Activated T-helper 9 cell treated with anti-CD3 and anti-CD28 coated beads, Interleukin-2, amount 50 U/mL, for 16 hours (primary cell): Measurements from ENCODE around the gene DAPK1.

Experiments
- DNase-seq: peaks from one replicate; pipeline ENCODE4 v3.0.0-alpha.2; 2020; ENCODE audit warnings: low read depth

DAPK1 gene

GRCh38 chr9:87594662-87595061, 97.0 kb downstream of the DAPK1 start:
- no peak for DNase-seq

GRCh38 chr9:87595610-87596009, 97.9 kb downstream of the DAPK1 start:
- DNase-seq, result no peak

DNA sequence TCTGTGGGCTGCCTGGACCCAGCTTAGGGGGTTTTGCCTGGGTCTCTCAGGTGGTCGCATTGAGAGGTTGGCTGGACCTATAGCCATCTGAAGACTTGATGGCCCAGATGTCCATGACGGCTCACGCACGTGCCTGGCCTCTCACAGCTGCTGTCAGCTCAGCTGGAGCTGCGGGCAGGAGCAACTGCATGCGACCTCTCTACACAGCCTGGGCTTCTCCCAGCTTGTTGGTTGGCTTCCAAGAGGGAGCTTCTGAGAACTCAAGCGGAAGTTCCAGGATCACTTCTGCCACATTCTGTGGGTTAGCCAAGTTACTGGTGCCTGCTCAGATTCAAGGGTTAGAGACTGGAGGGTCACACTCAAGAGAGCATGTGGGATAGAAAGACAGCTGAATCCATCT, 99.2 kb downstream of the DAPK1 start:
- no peak for DNase-seq

- no peak for DNase-seq
These were observed 100.2 kb downstream of the DAPK1 start for GRCh38 chr9:87597710-87598443.

GRCh38 chr9:87599901-87600610, 102.4 kb downstream of the DAPK1 start:
- no peak for DNase-seq

DNA sequence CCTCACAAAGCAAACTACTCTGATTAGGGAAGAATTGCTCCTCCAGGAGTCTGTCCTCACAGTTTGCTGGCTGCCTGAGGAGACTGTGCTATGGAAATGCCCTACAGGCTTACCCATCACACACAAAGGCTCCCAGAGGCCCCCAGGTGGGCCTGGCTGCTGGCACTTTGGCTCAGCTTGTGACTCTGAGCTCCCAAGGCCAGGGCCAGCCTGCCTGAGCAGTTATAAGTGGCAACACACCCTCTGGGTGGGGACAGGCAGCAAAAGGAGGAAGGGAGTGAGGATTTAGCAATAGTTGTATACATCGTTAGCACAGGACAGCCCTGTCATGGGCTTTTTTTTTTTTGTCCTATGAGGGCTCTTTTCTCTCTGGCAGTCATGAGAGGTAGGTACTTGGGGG, 103.5 kb downstream of the DAPK1 start:
- DNase-seq, result no peak

DNA sequence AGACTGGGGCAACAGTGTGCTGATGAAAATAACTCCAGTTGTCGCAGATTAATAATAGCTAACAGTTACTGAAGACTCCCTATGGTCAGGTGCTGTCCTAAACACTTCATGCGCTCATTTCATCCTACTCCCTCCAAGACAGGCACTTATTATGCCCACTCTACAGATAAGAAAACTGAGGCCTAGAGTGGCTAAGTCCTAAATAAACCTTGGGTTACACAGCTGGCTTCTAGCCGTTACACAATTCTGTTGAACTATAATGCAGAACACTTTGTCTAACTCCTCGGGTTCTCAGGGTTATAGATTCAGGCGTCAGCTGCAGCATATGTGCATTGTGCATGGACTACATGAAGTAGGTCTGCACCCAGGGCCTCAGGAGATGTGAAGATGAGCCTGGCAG, 103.9 kb downstream of the DAPK1 start:
- no peak for DNase-seq

DNA sequence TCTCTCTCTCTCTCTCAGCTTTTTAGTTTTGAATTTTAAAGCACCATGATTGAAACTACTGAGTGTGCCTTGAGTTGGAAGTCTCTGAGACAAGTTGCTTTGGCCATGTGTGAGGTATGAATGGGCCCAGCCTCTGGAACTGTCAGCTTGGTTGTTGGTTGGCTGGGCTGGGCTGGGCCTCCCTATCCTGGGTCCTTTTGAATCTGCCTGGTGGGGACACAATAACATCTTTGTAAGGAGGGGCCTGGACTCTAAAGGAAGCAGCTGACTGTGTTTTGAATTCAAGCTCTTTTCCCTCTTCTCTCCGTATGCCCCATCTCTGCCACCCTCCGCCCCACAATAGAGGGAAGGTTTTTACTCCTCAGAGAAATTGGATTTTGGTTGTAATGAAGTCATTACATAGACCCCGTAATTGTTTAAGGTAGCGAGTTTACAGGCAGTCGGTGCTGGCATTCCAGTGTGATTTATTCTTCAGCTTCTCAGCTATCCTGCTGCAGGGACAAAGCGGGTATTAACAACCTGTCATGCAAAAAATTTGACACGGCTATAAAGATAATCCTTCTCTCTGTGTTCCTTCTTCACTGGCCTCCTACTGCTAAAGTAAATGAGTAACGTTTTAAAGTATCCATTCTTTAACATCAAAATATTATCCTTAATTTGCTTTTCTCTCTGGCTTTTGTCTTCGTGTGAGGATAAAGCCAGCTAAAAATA, 105.4 kb downstream of the DAPK1 start:
- DNase-seq, result no peak

DNA sequence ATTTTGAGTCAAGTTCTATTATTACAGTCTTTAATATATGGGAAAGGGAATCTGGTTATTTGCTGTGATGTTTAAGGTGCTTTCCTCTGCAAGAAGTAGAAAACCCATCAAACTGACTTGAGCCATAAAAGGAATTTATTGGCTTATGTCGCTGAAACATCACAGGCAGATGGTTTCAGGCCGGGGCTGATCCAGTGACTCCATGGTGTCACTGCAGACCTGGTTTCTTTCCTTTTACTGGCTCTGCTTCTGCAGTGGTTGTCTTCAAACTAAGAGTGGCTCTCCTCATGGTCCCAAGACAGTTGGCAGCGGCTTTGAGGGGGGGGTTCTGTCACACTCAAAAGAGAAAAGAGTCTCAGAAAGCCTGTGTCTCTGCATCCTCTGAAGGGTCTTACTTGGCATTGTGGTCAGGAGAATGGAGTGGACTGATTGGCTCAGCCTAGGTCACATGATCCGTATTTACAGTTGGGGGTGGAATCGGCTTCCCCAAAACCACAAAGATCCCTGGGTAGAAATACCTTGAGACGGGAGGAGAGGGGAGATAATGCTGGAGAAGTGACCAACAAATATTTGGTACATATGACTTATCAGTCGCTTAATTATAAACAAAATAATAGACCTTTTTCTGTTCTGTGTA, 106.3 kb downstream of the DAPK1 start:
- no peak for DNase-seq

DNA sequence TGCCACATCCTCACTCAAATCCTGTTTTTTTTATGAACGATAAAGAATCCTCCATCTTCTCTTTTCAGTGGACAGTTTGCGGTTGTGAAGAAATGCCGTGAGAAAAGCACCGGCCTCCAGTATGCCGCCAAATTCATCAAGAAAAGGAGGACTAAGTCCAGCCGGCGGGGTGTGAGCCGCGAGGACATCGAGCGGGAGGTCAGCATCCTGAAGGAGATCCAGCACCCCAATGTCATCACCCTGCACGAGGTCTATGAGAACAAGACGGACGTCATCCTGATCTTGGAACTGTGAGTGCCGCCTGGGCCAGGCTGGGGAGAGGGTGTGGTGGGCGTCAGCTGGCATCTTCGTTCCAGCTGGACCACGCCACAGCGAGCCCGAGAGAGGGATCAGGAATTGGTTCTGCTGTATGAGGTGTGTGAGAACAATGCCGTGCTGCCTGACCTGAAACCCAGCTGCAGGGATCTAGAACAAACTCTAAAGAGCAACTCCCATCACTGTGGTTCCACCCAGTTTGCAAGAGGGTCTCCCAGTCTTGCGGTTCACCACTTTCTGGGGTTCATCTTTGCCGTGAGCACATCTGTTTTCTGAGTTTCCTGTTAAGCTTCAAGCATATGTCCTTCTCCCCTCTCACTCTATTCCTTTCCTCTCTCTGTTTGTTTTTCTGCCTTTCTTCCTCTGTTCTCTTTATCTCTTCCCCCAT, 107.4 kb downstream of the DAPK1 start:
- DNase-seq, result no peak

DNA sequence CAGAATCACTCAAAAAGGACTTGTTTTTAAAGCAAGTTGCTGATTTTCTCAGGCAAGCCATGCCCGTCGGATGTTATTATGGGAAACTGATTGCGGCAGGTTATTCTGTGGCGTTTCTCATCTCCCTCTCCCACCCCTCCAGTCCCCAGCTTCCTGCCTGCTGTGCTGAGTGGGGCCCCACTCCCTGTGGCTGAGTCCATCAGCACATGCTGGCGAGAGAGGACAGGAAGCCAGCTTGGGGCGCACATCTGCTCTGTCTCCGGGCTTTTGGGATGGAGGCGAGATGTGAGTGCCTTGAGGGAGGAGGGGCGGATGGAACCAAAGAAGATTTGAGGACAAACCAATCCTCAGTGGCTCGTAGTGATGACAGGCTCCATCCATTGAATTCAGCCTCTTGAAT, 108.0 kb downstream of the DAPK1 start:
- no peak for DNase-seq

- no peak for DNase-seq
These were observed 109.3 kb downstream of the DAPK1 start for GRCh38 chr9:87606841-87607521.

DNA sequence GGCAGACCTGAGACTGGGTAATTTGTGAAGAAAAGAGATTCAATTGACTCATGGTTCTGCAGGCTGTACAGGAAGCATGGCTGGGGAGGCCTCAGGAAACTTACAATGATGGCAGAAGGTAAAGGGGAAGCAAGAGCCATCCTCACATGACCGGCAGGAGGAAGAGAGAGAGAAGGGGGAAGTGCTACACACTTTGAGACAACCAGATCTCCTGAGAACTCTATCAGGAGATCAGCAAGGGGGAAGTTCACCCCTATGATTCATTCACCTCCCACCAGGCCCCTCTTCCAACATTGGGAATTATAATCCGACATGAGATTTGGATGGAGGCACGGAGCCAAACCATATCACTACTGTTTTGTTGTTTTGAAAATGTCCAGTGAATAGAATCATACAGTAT, 110.2 kb downstream of the DAPK1 start:
- DNase-seq, result no peak

DNA sequence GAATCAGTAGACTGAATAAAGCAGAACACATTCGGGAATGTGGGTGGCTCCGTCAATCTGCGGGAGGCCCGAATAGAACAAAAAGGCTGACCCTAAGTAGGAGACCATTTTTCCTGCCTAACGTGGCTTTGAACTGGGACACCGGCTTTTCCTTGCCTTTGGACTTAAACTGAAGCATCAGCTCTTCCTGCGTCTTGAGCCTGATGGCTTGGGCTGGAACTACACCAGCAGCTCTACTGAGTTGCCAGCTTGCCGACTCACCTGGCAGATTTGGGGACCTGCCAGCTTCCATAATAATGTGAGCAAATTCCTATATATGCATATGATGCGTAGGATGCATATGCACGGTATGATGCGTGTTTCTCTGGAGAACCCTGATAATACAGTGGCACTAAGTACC, 111.3 kb downstream of the DAPK1 start:
- DNase-seq, result no peak

DNA sequence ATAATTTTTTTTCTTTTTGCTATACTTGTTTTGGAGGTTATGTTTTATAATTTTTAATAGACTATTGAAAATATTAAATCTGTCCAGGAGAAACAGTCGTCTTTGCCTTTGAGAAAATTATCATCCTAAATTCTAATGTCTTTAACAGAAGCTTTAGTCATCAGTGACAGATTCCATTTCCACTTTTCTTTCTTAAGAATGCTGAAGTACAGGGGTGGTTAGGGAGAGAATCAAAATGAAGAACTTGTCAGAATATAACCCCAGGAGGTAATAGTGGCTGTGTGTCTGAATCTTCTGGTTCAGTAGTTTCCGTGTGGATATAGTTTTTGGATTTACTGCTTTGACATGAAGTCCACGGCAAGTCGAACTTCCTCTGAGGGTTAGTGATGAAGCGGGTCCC, 111.8 kb downstream of the DAPK1 start:
- no peak for DNase-seq

DNA sequence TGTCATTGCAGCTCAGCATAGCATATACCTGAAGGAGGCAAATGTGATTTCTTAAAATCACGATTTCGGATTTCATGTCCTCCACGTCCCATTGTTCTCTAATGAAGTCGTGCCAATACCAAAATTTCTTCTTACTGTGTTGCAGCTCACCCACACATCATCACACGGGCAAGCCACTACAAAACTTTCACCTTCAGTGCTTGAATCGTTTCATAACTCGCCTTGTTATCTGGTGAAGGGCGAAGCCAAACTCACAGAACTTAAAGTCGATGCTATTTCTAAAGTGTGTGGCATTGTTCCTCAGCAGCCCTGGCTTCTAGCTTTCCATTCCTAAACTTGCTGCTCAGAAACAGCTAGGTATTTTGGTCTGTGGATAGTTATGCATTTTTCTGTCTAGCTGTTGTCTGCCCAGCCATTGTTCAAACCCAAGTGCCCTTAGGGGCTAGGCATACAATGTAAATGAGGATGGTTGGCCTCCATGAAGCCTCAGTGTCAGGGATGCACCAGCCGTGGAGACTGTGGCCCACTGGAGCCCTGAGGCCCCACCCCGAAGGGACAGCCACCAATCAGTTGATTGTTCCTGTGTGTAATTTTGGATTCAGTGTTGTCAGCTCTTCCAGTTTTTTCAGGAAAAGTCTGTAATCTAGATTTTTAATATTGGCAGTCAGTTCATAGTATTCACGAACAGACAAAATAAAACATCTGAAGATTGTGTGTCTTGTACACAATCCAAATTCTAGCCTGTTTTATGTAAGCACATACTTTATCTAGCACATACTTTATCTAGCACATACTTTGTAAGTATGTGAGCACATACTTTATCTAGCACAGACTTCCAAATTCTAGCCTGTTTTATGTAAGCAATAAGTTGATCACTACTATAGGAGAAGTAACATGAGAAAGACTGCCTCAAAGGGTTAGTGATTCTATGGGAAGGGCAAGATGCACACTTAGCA, 112.8 kb downstream of the DAPK1 start:
- DNase-seq, result no peak

- DNase-seq, result no peak
These were observed 114.1 kb downstream of the DAPK1 start for GRCh38 chr9:87611776-87612175.

DNA sequence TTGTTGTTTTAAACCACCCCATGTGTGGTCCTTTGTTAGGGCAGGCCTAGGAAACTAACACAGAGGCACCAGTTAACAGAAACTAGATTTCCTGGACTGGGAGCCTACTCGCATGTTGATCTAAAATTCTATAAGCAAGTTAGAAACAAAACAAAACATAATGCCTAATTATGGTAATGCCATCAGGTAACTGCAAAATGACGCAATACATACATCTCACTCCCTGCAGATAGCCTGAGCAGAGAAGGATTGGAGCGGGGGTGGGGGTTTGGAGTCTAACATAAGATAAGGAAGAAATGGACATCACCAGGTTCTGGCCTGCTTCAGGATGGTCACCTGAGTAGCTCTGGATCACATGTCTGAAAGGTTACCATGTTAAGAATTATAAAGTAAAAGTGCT, 114.9 kb downstream of the DAPK1 start:
- no peak for DNase-seq

GRCh38 chr9:87613265-87614111, 115.8 kb downstream of the DAPK1 start:
- no peak for DNase-seq
